HG03565 (cell line): Measurements from ENCODE around the gene LSR.
"Not testable (repeated sequence)": the region's sequence is repeated elsewhere in the genome, so short reads cannot be mapped to it uniquely, and the experiment has no call there.

Source experiments
- ATAC-seq: cut with Tn5 transposase; IDR thresholded peaks from one replicate; pipeline ENCODE4 v1.9.1; 2021; ENCODE audit warnings: mild to moderate bottlenecking, moderate library complexity; ENCODE audit not compliant: unreplicated experiment

Gene LSR

GRCh38 chr19:35284153-35285094 is 35.6 kb downstream of the LSR start:
- no peak for ATAC-seq

- ATAC-seq = no peak
These were observed 36.3 kb downstream of the LSR start for GRCh38 chr19:35285095-35285449.

- not testable (repeated sequence) for ATAC-seq
These were observed 36.7 kb downstream of the LSR start for GRCh38 chr19:35285465-35285864.

GRCh38 chr19:35286101-35286500 is 37.3 kb downstream of the LSR start:
- ATAC-seq = not testable (repeated sequence)

- no peak for ATAC-seq
These were observed 38.9 kb downstream of the LSR start for GRCh38 chr19:35287713-35288112.

- no peak for ATAC-seq
These were observed 39.5 kb downstream of the LSR start for GRCh38 chr19:35288331-35288730.

- ATAC-seq = no peak
These were observed 40.1 kb downstream of the LSR start for GRCh38 chr19:35288906-35289305.

- no peak for ATAC-seq
These were observed 41.8 kb downstream of the LSR start for GRCh38 chr19:35290381-35291127.

- ATAC-seq = no peak
These were observed 42.5 kb downstream of the LSR start for GRCh38 chr19:35291259-35291658.

- no peak for ATAC-seq
These were observed 43.1 kb downstream of the LSR start, which contains the start of gene MAG for GRCh38 chr19:35291916-35292315. Gene MAG (plus strand): TSS chr19:35292161. CDS start chr19:35295409, 3,248 bp downstream.

- no peak for ATAC-seq
These were observed 43.9 kb downstream of the LSR start for GRCh38 chr19:35292421-35293362.

GRCh38 chr19:35293363-35293739 is 44.5 kb downstream of the LSR start:
- ATAC-seq = no peak

GRCh38 chr19:35293808-35294207 is 45.0 kb downstream of the LSR start:
- no peak for ATAC-seq

- ATAC-seq = no peak
These were observed 45.5 kb downstream of the LSR start for GRCh38 chr19:35294328-35294727.

- no peak for ATAC-seq
These were observed 46.3 kb downstream of the LSR start for GRCh38 chr19:35294859-35295791.

- no peak for ATAC-seq
These were observed 47.1 kb downstream of the LSR start for GRCh38 chr19:35295792-35296462.

GRCh38 chr19:35296644-35297514 is 48.1 kb downstream of the LSR start:
- no peak for ATAC-seq

- no peak for ATAC-seq
These were observed 48.7 kb downstream of the LSR start for GRCh38 chr19:35297515-35297848.
